Neural cell (in vitro differentiated cells): ENCODE measurements around the gene ABCC3. TPM values are rescaled to one million over a fixed set of nuclear protein-coding genes. Genes with fewer than 3 reads are reported as not detected.

ENCODE experiments used
- H2AFZ ChIP-seq: fragments of 200-600, 300-800 bp; sonication (generic), shearing (Covaris generic); 2 replicates; pipeline ENCODE4 v1.6.0; 2014; ENCODE audit warnings: low read depth, mild to moderate bottlenecking, antibody characterized with exemption, low read length, moderate library complexity
- H3F3A ChIP-seq: fragments of 200-600 bp; shearing (Covaris generic); 2 replicates; pipeline ENCODE4 v1.6.1; 2016; ENCODE audit warnings: mild to moderate bottlenecking, moderate library complexity, mixed read lengths, antibody characterized with exemption, low read length; ENCODE audit not compliant: insufficient read depth, poor library complexity, severe bottlenecking
- H3K27ac ChIP-seq: fragments of 200-600, 300-800 bp; sonication (generic), shearing (Covaris generic); 2 replicates; pipeline ENCODE4 v1.5.1; 2014; ENCODE audit warnings: mild to moderate bottlenecking, low read length, moderate library complexity
- H3K27me3 ChIP-seq: fragments of 300-800, 200-600 bp; sonication (generic), shearing (Covaris generic); 2 replicates; pipeline ENCODE4 v1.6.0; 2014; ENCODE audit warnings: mild to moderate bottlenecking, low read depth, low read length, moderate library complexity; ENCODE audit not compliant: insufficient read depth
- H3K36me3 ChIP-seq: fragments of 300-800, 200-600 bp; sonication (generic), shearing (Covaris generic); 2 replicates; pipeline ENCODE4 v1.5.1; 2014; ENCODE audit warnings: mild to moderate bottlenecking, antibody characterized with exemption, low read length, moderate library complexity; ENCODE audit not compliant: insufficient read depth
- H3K4me2 ChIP-seq: fragments of 300-800, 200-600 bp; sonication (generic), shearing (Covaris generic); 2 replicates; pipeline ENCODE4 v1.6.0; 2014; ENCODE audit warnings: mild to moderate bottlenecking, low read length
- H3K4me3 ChIP-seq: fragments of 300-800, 200-600 bp; sonication (generic), shearing (Covaris generic); 2 replicates; pipeline ENCODE4 v1.5.1; 2014; ENCODE audit warnings: mild to moderate bottlenecking, low read length, moderate library complexity
- H3K79me2 ChIP-seq: fragments of 200-600 bp; shearing (Covaris generic); replicated peaks from 2 replicates; pipeline ENCODE4 v1.6.0; 2014; ENCODE audit warnings: mild to moderate bottlenecking, low read length, moderate library complexity; ENCODE audit not compliant: insufficient read depth
- H3K9ac ChIP-seq: fragments of 300-800, 200-600 bp; sonication (generic), shearing (Covaris generic); 2 replicates; pipeline ENCODE4 v1.6.1; 2016; ENCODE audit warnings: mild to moderate bottlenecking, low read length, mixed read lengths
- H3K9me2 ChIP-seq: fragments of 200-600 bp; shearing (Covaris generic); 2 replicates; pipeline ENCODE4 v1.6.1; 2016; ENCODE audit warnings: mild to moderate bottlenecking, low read length, mixed read lengths; ENCODE audit not compliant: insufficient read depth
- H3K9me3 ChIP-seq: fragments of 200-600, 300-800 bp; sonication (generic), shearing (Covaris generic); 2 replicates; pipeline ENCODE4 v1.6.1; 2016; ENCODE audit warnings: mild to moderate bottlenecking, mixed run types, low read length, moderate library complexity, mixed read lengths
- H4K20me1 ChIP-seq: fragments of 200-600 bp; shearing (Covaris generic); 2 replicates; pipeline ENCODE4 v1.6.1; 2016; ENCODE audit warnings: mild to moderate bottlenecking, mixed run types; ENCODE audit not compliant: insufficient read depth
- CTCF ChIP-seq: fragments of 450-650 bp; IDR thresholded peaks from 2 replicates; pipeline ENCODE4 v1.5.1; 2014; ENCODE audit warnings: antibody characterized with exemption, mild to moderate bottlenecking, moderate library complexity; ENCODE audit not compliant: poor library complexity, severe bottlenecking
- EP300 ChIP-seq: fragments of 450-650 bp; conservative IDR thresholded peaks from 2 replicates; pipeline ENCODE4 v1.6.1; 2014; ENCODE audit warnings: antibody characterized with exemption, mild to moderate bottlenecking, moderate library complexity; ENCODE audit not compliant: poor library complexity, severe bottlenecking
- EZH2 ChIP-seq: fragments of 200-600, 300-800 bp; shearing (Covaris generic), sonication (generic); IDR thresholded peaks from 2 replicates; pipeline ENCODE4 v1.6.1; 2014; ENCODE audit warnings: antibody characterized with exemption, low read length, borderline replicate concordance, mild to moderate bottlenecking; ENCODE audit not compliant: insufficient read depth, poor library complexity, severe bottlenecking
- MXI1 ChIP-seq: fragments of 450-650 bp; conservative IDR thresholded peaks from 2 replicates; pipeline ENCODE4 v1.6.1; 2014; ENCODE audit warnings: antibody characterized with exemption, mild to moderate bottlenecking; ENCODE audit not compliant: poor library complexity, severe bottlenecking
- POLR2AphosphoS5 ChIP-seq: IDR thresholded peaks from 2 replicates; pipeline ENCODE4 v1.6.1; 2012
- RAD21 ChIP-seq: fragments of 450-650 bp; conservative IDR thresholded peaks from 2 replicates; pipeline ENCODE4 v1.6.1; 2014; ENCODE audit warnings: antibody characterized with exemption, mild to moderate bottlenecking, moderate library complexity
- REST ChIP-seq: IDR thresholded peaks from 2 replicates; pipeline ENCODE4 v1.6.1; 2012; ENCODE audit warnings: borderline replicate concordance
- SMC3 ChIP-seq: fragments of 450-650 bp; conservative IDR thresholded peaks from 2 replicates; pipeline ENCODE4 v1.6.1; 2014; ENCODE audit warnings: antibody characterized with exemption, mild to moderate bottlenecking, moderate library complexity; ENCODE audit not compliant: poor library complexity
- TAF1 ChIP-seq: IDR thresholded peaks from 2 replicates; pipeline ENCODE4 v1.6.1; 2012; ENCODE audit warnings: low read depth
- polyA plus RNA-seq: library from polyadenylated mRNA; depleted of rRNA; stranded (reverse); fragments of >200 nt; gene quantifications from 2 replicates; pipeline ENCODE4 v1.2.3, GENCODE V29; 2014

The ABCC3 gene
- polyA plus RNA-seq, 1 donor from 2014 or later, result not detected

- H3K79me2 ChIP-seq, result no peaks in the 10 kb centered on the region
- H3K9me2 ChIP-seq, result no peaks in the 10 kb centered on the region
- H3K9me3 ChIP-seq, result no peaks in the 10 kb centered on the region
- H3F3A ChIP-seq, result no peaks in the 10 kb centered on the region
- no peak overlapping the region for H3K9ac ChIP-seq
- H3K4me2 ChIP-seq, result no peak overlapping the region
- no peak for TF ChIP-seq CTCF
- no peak for TF ChIP-seq MXI1
- no peak for TF ChIP-seq REST
- no peak for TF ChIP-seq TAF1
- no peak for TF ChIP-seq EP300
- no peak for TF ChIP-seq EZH2
- no peak for TF ChIP-seq POLR2AphosphoS5
- no peak for TF ChIP-seq SMC3
- no peak for TF ChIP-seq RAD21
- no peak overlapping the region for H3K27ac ChIP-seq
- H2AFZ ChIP-seq, result no peak overlapping the region
- H3K27me3 ChIP-seq, result no peaks in the 10 kb centered on the region
- H3K4me3 ChIP-seq, result no peak overlapping the region
- no peaks in the 10 kb centered on the region for H3K36me3 ChIP-seq
- H4K20me1 ChIP-seq, result no peaks in the 10 kb centered on the region
These were observed 52.0 kb downstream of the ABCC3 start for GRCh38 chr17:50686494-50687199.

GRCh38 chr17:50687200-50688066, 52.8 kb downstream of the ABCC3 start:
- Histone ChIP-seq H3K4me2 (no peak overlapping the region), H3K36me3 (no peaks in the 10 kb centered on the region), H3K4me3 (no peak overlapping the region), H3K9ac (no peak overlapping the region), H2AFZ (no peak overlapping the region), H3K27ac (no peak overlapping the region), H3K79me2 (no peaks in the 10 kb centered on the region), H3K27me3 (no peaks in the 10 kb centered on the region), H4K20me1 (no peaks in the 10 kb centered on the region), H3K9me2 (no peaks in the 10 kb centered on the region), H3K9me3 (no peaks in the 10 kb centered on the region), H3F3A (no peaks in the 10 kb centered on the region)
- TF ChIP-seq MXI1 (no peak), EP300 (no peak), CTCF (no peak), EZH2 (no peak), RAD21 (no peak), REST (no peak), SMC3 (no peak), POLR2AphosphoS5 (no peak), TAF1 (no peak)
